Hepatocyte (in vitro differentiated cells): ENCODE results near the gene CUBN.

Experiments
- EZH2 ChIP-seq: fragments of 200-600 bp; sonication (generic); IDR thresholded peaks from 2 replicates; pipeline ENCODE4 v1.6.1; 2016; ENCODE audit warnings: antibody characterized with exemption, mild to moderate bottlenecking, borderline replicate concordance
- EZH2phosphoT487 ChIP-seq: fragments of 200-600 bp; sonication (generic); IDR thresholded peaks from one replicate; pipeline ENCODE4 v1.6.1; 2018; ENCODE audit warnings: antibody characterized with exemption, mild to moderate bottlenecking, low read depth, moderate library complexity; ENCODE audit not compliant: unreplicated experiment, severe bottlenecking
- TF ChIP-seq, protein P1 (sequence below): fragments of 200-600 bp; sonication (generic); IDR thresholded peaks from 2 replicates; pipeline ENCODE4 v1.5.1; 2016; ENCODE audit warnings: antibody characterized with exemption, mild to moderate bottlenecking; ENCODE audit not compliant: poor library complexity

DNA sequence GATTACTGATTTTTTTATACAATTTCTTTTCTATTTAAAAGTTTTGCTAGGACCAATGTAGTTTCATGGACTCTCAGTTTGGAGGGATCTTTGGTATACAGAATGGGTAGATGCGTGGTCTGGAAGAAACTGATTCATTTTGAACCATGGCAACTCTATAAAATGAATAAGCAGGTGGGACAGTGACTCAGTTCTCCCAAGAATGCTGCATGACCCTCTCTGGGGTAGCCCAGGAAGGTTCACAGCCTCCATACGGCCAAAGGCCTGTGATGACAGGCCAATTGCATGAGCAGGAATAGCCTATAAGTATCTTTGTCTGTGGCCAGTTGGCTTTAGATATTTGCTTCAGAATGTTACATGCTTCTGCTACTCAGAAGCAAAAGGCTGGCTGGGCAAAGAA is 199.1 kb downstream of the CUBN start:
- TF ChIP-seq, protein P1, sequence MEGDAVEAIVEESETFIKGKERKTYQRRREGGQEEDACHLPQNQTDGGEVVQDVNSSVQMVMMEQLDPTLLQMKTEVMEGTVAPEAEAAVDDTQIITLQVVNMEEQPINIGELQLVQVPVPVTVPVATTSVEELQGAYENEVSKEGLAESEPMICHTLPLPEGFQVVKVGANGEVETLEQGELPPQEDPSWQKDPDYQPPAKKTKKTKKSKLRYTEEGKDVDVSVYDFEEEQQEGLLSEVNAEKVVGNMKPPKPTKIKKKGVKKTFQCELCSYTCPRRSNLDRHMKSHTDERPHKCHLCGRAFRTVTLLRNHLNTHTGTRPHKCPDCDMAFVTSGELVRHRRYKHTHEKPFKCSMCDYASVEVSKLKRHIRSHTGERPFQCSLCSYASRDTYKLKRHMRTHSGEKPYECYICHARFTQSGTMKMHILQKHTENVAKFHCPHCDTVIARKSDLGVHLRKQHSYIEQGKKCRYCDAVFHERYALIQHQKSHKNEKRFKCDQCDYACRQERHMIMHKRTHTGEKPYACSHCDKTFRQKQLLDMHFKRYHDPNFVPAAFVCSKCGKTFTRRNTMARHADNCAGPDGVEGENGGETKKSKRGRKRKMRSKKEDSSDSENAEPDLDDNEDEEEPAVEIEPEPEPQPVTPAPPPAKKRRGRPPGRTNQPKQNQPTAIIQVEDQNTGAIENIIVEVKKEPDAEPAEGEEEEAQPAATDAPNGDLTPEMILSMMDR: no peak
- no peak for TF ChIP-seq EZH2
- no peak for TF ChIP-seq EZH2phosphoT487
